Gastrocnemius medialis (tissue), 4 donors: ENCODE measurements around the gene ADAMTS15.

Source experiments
- CTCF ChIP-seq, 5 experiments: fragments of 450-650 bp in 3 of 5; fragments of 200-600 bp in 2 of 5; sonication (generic) in 2 of 5; IDR thresholded peaks in 4 of 5; conservative IDR thresholded peaks in 1 of 5; 1 replicate in 4 of 5; 2 replicates in 1 of 5; pipeline ENCODE4 v1.5.1; 2016 to 2019; ENCODE audit warnings: antibody characterized with exemption in 5 of 5, mild to moderate bottlenecking in 3 of 5, moderate library complexity in 3 of 5
- POLR2A ChIP-seq, 2 donors: fragments of 450-650 bp; IDR thresholded peaks; one replicate each; pipeline ENCODE4 v1.6.1; 2017; ENCODE audit warnings: antibody characterized with exemption in 2 of 2, mild to moderate bottlenecking in 2 of 2, moderate library complexity in 2 of 2

GRCh38 chr11:130408401-130408890 is 40.0 kb upstream of the ADAMTS15 start:
- no peak for TF ChIP-seq CTCF (IDR thresholded peaks at IDR 0.05 in 4 of 5, conservative IDR thresholded peaks at IDR 0.05 in 1 of 5)
- no peak for TF ChIP-seq POLR2A (IDR thresholded peaks at IDR 0.05)
